ENCODE results near the gene EDDM3A.

- TF ChIP-seq, protein P1, sequence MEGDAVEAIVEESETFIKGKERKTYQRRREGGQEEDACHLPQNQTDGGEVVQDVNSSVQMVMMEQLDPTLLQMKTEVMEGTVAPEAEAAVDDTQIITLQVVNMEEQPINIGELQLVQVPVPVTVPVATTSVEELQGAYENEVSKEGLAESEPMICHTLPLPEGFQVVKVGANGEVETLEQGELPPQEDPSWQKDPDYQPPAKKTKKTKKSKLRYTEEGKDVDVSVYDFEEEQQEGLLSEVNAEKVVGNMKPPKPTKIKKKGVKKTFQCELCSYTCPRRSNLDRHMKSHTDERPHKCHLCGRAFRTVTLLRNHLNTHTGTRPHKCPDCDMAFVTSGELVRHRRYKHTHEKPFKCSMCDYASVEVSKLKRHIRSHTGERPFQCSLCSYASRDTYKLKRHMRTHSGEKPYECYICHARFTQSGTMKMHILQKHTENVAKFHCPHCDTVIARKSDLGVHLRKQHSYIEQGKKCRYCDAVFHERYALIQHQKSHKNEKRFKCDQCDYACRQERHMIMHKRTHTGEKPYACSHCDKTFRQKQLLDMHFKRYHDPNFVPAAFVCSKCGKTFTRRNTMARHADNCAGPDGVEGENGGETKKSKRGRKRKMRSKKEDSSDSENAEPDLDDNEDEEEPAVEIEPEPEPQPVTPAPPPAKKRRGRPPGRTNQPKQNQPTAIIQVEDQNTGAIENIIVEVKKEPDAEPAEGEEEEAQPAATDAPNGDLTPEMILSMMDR (IDR thresholded peaks at IDR 0.05) = no peak
- TF ChIP-seq POLR2A (IDR thresholded peaks at IDR 0.05) = no peak
Observed at GRCh38 chr14:20722016-20722415, 23.7 kb upstream of the EDDM3A start.
